Stomach (tissue), 9 donors: ENCODE results near the gene TAS2R60. TPM values are rescaled to one million over a fixed set of nuclear protein-coding genes. Genes with fewer than 3 reads are reported as not detected.
"Not testable (repeated sequence)": the region's sequence is repeated elsewhere in the genome, so short reads cannot be mapped to it uniquely, and the experiment has no call there.

Experiments used
- DNase-seq, 2 donors: peaks; one replicate each; pipeline versions ENCODE4 v3.0.0 to v3.0.0-alpha.2; 2013 to 2019
- H3K27ac ChIP-seq, 5 donors: fragments of 200-600 bp in 4 of 5; sonication (generic) in 4 of 5; one replicate each; pipeline ENCODE4 v1.5.1; 2013 to 2019; ENCODE audit warnings: mild to moderate bottlenecking in 1 of 5, moderate library complexity in 1 of 5
- H3K27me3 ChIP-seq, 3 donors: fragments of 200-600 bp; sonication (generic); one replicate each; pipeline ENCODE4 v1.5.1; 2017 to 2019; ENCODE audit warnings: mixed run types in 1 of 3
- H3K36me3 ChIP-seq, 4 donors: fragments of 200-600 bp; sonication (generic); 1 replicate in 3 of 4; 2 replicates in 1 of 4; pipeline ENCODE4 v1.5.1; 2016 to 2019
- H3K4me1 ChIP-seq, 4 donors: fragments of 200-600 bp; sonication (generic); one replicate each; pipeline ENCODE4 v1.5.1; 2016 to 2019
- H3K4me3 ChIP-seq, 4 donors: fragments of 200-600 bp; sonication (generic) in 3 of 4; one replicate each; pipeline ENCODE4 v1.5.1; 2016 to 2019; ENCODE audit warnings: mild to moderate bottlenecking in 1 of 4
- H3K9me3 ChIP-seq, 4 donors: fragments of 200-600 bp; sonication (generic); one replicate each; pipeline ENCODE4 v1.5.1; 2016 to 2019
- EP300 ChIP-seq: sonication (generic); formaldehyde crosslinking; IDR thresholded peaks from one replicate; pipeline ENCODE4 v1.6.1; 2017; ENCODE audit warnings: antibody characterized with exemption
- POLR2A ChIP-seq, 4 donors: fragments of 450-650 bp; IDR thresholded peaks; one replicate each; pipeline ENCODE4 v1.6.1; 2016; ENCODE audit warnings: antibody characterized with exemption in 4 of 4, control low read depth in 2 of 4, mild to moderate bottlenecking in 1 of 4, moderate library complexity in 1 of 4
- POLR2AphosphoS5 ChIP-seq, 3 donors: sonication (generic); formaldehyde crosslinking; IDR thresholded peaks; one replicate each; pipeline ENCODE4 v1.6.1; 2016; ENCODE audit warnings: antibody characterized with exemption in 3 of 3
- WGBS, 5 donors: extraction: QIAGEN DNeasy Blood & Tissue Kit in 3 of 5; methylation state at CpG; one replicate each; pipeline versions ENCODE4 v1.1.5 to v1.1.7; 2013 to 2018; 5-methylcytosine and 5-hydroxymethylcytosine counted together
- intact Hi-C: fragments of 100-400 bp; cut with DNase I; formaldehyde crosslinking; loops from one replicate; pipeline ENCODE4 v1.15.1; 2023; ENCODE audit warnings: low total_unique reads
- polyA plus RNA-seq, 3 donors: library from polyadenylated mRNA; stranded (reverse); fragments of 200-250 nt; gene quantifications; one replicate each; pipeline ENCODE4 v1.2.3, GENCODE V29; 2013
- total RNA-seq, 5 donors: library from RNA; depleted of rRNA; stranded (reverse); fragments of >200 nt; gene quantifications; one replicate each; pipeline versions ENCODE4 v1.1.0 to v1.2.3, GENCODE V29; 2014 to 2016
- TF ChIP-seq, protein P1 (sequence below), 7 experiments: fragments of 450-650 bp in 4 of 7; fragments of 200-600 bp in 3 of 7; sonication (generic) in 3 of 7; IDR thresholded peaks; one replicate each; pipeline ENCODE4 v1.5.1; 2016 to 2019; ENCODE audit warnings: antibody characterized with exemption in 7 of 7, control low read depth in 2 of 7, mild to moderate bottlenecking in 1 of 7
- donor health status: healthy with polysubstance abuse.
- donor health status: Bipolar disorder and iron deficiency.
- donor health status: healthy.

TAS2R60 gene
- total and polyA plus RNA-seq, 8 donors = not detected

DNA sequence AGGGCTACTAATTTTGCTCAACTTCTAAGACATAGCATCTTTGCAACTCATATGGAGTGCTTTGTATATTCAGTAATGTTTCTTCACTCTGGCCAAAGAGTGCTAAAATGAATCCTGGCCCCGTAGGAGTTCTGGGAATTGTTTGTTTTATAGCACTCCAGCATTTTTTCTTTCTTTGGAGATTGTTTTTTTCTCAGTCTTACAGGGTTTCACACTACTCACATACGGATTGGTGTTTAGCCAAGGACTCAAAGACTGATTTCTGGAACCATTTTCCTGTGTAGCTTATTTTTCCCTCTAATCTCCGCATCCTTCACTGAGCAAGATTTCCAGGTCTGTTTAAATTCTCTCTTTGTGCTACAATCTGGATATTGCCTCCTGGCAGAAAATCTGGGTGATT lies 40.9 kb downstream of the TAS2R60 start:
- TF ChIP-seq POLR2A (IDR thresholded peaks at IDR 0.05) = no peak
- no peak for TF ChIP-seq POLR2AphosphoS5 (IDR thresholded peaks at IDR 0.05)
- peak in 1 of 2 donors; percentile 34 for DNase-seq
- WGBS, 5 donors = 49 to 59% (median 53%) methylated on average over 3 of the region's 3 CpGs
- no peaks in the 10 kb centered on the region for H3K9me3 ChIP-seq
- H3K27me3 ChIP-seq = no peaks in the 10 kb centered on the region
- no peak overlapping the region for H3K4me3 ChIP-seq
- intact Hi-C loops = no loop called here
- no peaks in the 10 kb centered on the region for H3K36me3 ChIP-seq
- peaks cover 0 to 4% (median 0%) of the 10 kb centered on the region in 4 donors for H3K4me1 ChIP-seq
- peak overlapping the region in 1 of 5 donors; percentile 4 for H3K27ac ChIP-seq

DNA sequence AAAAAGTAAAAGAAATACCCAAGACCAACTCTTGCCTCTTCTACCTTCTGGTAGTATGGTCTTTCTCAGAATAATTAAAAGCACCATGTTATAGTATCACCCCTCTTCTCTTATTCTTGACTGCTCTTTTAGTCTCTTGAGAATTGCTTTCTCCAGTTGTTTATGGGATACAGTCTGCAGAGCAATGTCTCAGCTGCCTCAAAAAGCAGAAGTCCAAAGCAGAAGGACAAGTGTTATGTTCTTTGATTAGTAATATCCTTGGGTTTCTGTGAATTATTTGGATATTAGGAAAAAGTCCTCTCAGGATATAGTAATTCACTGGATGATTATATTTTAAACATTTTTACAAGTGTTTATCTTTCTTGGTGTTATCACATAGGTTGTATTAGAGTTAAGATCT lies 41.8 kb downstream of the TAS2R60 start:
- H3K4me1 ChIP-seq = peaks cover 0 to 4% (median 0%) of the 10 kb centered on the region in 4 donors
- H3K27ac ChIP-seq = peak overlapping the region in 1 of 5 donors; percentile 35
- DNase-seq = no peak
- intact Hi-C loops = no loop called here
- no peaks in the 10 kb centered on the region for H3K9me3 ChIP-seq
- H3K27me3 ChIP-seq = no peaks in the 10 kb centered on the region
- TF ChIP-seq POLR2A (IDR thresholded peaks at IDR 0.05) (no peak), POLR2AphosphoS5 (IDR thresholded peaks at IDR 0.05) (no peak), EP300 (no peak)
- TF ChIP-seq, protein P1, sequence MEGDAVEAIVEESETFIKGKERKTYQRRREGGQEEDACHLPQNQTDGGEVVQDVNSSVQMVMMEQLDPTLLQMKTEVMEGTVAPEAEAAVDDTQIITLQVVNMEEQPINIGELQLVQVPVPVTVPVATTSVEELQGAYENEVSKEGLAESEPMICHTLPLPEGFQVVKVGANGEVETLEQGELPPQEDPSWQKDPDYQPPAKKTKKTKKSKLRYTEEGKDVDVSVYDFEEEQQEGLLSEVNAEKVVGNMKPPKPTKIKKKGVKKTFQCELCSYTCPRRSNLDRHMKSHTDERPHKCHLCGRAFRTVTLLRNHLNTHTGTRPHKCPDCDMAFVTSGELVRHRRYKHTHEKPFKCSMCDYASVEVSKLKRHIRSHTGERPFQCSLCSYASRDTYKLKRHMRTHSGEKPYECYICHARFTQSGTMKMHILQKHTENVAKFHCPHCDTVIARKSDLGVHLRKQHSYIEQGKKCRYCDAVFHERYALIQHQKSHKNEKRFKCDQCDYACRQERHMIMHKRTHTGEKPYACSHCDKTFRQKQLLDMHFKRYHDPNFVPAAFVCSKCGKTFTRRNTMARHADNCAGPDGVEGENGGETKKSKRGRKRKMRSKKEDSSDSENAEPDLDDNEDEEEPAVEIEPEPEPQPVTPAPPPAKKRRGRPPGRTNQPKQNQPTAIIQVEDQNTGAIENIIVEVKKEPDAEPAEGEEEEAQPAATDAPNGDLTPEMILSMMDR (IDR thresholded peaks at IDR 0.05) = no peak
- H3K4me3 ChIP-seq = no peak overlapping the region
- no peaks in the 10 kb centered on the region for H3K36me3 ChIP-seq

DNA sequence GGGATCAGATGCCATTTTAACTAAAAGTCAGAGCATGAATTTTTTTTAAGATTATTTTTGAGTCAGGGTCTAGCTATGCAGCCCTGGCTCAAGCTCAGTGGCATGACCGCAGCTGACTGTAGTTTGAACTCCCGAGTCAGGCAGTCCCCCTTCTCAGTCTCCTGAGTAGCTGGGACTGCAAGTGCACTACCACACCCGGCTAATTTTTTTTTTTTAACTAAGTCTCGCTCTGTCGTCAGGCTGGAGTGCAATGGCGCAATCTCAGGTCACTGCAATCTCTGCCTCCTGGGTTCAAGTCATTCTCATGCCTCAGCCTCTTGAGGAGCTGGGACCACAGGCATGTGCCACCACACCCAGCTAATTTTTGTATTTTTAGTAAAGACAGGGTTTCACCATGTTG lies 42.2 kb downstream of the TAS2R60 start:
- intact Hi-C loops = no loop called here
- Histone ChIP-seq H3K4me3 (no peak overlapping the region), H3K9me3 (no peaks in the 10 kb centered on the region), H3K27me3 (no peaks in the 10 kb centered on the region), H3K27ac (peak overlapping the region in 1 of 5 donors; percentile 35), H3K36me3 (no peaks in the 10 kb centered on the region), H3K4me1 (peaks cover 0 to 4% (median 0%) of the 10 kb centered on the region in 4 donors)
- TF ChIP-seq POLR2A (IDR thresholded peaks at IDR 0.05) (no peak), POLR2AphosphoS5 (IDR thresholded peaks at IDR 0.05) (no peak), EP300 (no peak)
- TF ChIP-seq, protein P1 (IDR thresholded peaks at IDR 0.05) = no peak
- 72 to 84% (median 76%) methylated on average over 6 of the region's 6 CpGs for WGBS, 5 donors
- DNase-seq = no peak

DNA sequence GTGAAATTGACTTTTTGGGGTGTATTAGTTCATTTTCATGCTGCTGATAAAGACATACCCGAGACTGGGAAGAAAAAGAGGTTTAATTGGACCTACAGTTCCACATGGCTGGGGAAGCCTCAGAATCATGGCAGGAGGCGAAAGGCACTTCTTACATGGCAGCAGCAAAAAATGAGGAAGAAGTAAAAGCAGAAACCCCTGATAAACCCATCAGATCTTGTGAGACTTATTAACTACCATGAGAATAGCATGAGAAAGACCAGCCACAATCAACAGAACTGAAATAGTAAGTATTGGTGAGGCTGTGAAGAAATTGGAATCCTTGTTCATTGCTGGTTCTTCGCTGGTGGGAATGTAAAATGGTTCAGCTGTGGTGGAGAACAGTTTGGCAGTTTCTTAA lies 43.0 kb downstream of the TAS2R60 start:
- 77 to 87% (median 82%) methylated on average over 3 of the region's 3 CpGs for WGBS, 5 donors
- H3K27me3 ChIP-seq, H3K4me3 ChIP-seq, intact Hi-C loops, H3K9me3 ChIP-seq, DNase-seq, H3K4me1 ChIP-seq, H3K36me3 ChIP-seq: not testable (repeated sequence)
- peak overlapping the region in 1 of 5 donors; percentile 14 for H3K27ac ChIP-seq

DNA sequence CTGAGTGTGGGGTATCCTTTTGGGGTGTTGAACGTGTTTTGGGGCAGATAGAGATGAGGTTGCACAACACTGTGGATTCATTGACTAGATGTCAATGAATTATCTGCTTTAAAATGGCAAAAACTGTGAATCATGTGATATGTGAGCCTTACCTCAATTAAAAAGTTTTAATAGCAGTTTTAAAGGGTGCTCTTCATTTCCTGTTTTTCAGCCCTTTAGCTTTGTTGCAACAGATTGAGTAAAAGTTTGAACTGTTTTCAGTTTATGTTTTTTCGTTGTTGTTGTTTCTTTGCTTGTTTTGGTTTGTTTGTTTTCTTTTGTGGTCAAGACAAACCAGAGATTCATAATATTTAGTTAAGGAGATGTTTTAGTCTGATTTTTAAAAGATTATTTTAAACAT lies 43.8 kb downstream of the TAS2R60 start:
- intact Hi-C loops = no loop called here
- Histone ChIP-seq H3K9me3 (no peaks in the 10 kb centered on the region), H3K27me3 (no peaks in the 10 kb centered on the region), H3K36me3 (no peaks in the 10 kb centered on the region), H3K27ac (peak overlapping the region in 4 of 5 donors; percentile 14 to 35 (median 21)), H3K4me3 (no peak overlapping the region), H3K4me1 (peaks cover 0 to 5% (median 2%) of the 10 kb centered on the region in 4 donors)
- no peak for TF ChIP-seq EP300
- TF ChIP-seq, protein P1 (IDR thresholded peaks at IDR 0.05) = no peak
- DNase-seq = no peak
- WGBS, 5 donors = 45 to 68% (median 56%) methylated on average over 2 of the region's 2 CpGs
